Measurements from ENCODE around the gene KRTAP4-7.

Gene KRTAP4-7

DNA sequence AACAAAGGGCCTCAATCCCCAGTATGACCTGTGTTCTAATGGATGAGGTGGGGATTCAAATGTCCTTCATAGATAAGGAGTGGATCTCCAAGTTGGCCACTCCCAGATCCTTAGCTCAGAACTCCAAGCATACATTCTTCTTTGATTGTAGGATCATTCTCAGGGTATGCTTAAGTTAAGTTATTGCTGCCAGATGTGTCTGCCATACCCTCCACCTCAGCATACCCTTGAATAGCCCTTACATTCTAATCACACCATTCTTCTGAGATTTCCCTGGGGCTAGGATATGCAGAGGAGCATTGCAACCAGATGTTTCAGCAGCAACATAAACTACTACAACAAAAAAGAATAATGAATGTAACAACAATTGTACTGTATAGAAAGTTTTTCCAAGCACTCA is 16.7 kb upstream of the KRTAP4-7 start:
- TF ChIP-seq EGR1 (IDR thresholded peaks at IDR 0.05) (no peak), YY1 (IDR thresholded peaks at IDR 0.05; ENCODE audit: low read depth) (no peak), ZBTB7A (IDR thresholded peaks at IDR 0.05; ENCODE audit: low read depth) (no peak), CEBPB (IDR thresholded peaks at IDR 0.05) (no peak), TEAD4 (IDR thresholded peaks at IDR 0.05) (no peak), TCF12 (IDR thresholded peaks at IDR 0.05; ENCODE audit: low read depth) (no peak), CREB1 (IDR thresholded peaks at IDR 0.05; ENCODE audit: low read depth) (no peak), EP300 (IDR thresholded peaks at IDR 0.05; ENCODE audit: borderline replicate concordance) (no peak), NFIC (IDR thresholded peaks at IDR 0.05) (no peak), RAD21 (IDR thresholded peaks at IDR 0.05; ENCODE audit: low read depth) (no peak), TAF1 (IDR thresholded peaks at IDR 0.05; ENCODE audit: low read depth) (no peak), FOXM1 (IDR thresholded peaks at IDR 0.05; ENCODE audit: borderline replicate concordance, low read depth) (no peak)
- TF ChIP-seq, protein P1, sequence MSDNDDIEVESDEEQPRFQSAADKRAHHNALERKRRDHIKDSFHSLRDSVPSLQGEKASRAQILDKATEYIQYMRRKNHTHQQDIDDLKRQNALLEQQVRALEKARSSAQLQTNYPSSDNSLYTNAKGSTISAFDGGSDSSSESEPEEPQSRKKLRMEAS (IDR thresholded peaks at IDR 0.05), result no peak
- TF ChIP-seq, protein P2, sequence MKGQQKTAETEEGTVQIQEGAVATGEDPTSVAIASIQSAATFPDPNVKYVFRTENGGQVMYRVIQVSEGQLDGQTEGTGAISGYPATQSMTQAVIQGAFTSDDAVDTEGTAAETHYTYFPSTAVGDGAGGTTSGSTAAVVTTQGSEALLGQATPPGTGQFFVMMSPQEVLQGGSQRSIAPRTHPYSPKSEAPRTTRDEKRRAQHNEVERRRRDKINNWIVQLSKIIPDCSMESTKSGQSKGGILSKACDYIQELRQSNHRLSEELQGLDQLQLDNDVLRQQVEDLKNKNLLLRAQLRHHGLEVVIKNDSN (IDR thresholded peaks at IDR 0.05), result no peak
- TF ChIP-seq, protein P3, sequence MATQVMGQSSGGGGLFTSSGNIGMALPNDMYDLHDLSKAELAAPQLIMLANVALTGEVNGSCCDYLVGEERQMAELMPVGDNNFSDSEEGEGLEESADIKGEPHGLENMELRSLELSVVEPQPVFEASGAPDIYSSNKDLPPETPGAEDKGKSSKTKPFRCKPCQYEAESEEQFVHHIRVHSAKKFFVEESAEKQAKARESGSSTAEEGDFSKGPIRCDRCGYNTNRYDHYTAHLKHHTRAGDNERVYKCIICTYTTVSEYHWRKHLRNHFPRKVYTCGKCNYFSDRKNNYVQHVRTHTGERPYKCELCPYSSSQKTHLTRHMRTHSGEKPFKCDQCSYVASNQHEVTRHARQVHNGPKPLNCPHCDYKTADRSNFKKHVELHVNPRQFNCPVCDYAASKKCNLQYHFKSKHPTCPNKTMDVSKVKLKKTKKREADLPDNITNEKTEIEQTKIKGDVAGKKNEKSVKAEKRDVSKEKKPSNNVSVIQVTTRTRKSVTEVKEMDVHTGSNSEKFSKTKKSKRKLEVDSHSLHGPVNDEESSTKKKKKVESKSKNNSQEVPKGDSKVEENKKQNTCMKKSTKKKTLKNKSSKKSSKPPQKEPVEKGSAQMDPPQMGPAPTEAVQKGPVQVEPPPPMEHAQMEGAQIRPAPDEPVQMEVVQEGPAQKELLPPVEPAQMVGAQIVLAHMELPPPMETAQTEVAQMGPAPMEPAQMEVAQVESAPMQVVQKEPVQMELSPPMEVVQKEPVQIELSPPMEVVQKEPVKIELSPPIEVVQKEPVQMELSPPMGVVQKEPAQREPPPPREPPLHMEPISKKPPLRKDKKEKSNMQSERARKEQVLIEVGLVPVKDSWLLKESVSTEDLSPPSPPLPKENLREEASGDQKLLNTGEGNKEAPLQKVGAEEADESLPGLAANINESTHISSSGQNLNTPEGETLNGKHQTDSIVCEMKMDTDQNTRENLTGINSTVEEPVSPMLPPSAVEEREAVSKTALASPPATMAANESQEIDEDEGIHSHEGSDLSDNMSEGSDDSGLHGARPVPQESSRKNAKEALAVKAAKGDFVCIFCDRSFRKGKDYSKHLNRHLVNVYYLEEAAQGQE (IDR thresholded peaks at IDR 0.05; ENCODE audit: low read depth), result no peak

DNA sequence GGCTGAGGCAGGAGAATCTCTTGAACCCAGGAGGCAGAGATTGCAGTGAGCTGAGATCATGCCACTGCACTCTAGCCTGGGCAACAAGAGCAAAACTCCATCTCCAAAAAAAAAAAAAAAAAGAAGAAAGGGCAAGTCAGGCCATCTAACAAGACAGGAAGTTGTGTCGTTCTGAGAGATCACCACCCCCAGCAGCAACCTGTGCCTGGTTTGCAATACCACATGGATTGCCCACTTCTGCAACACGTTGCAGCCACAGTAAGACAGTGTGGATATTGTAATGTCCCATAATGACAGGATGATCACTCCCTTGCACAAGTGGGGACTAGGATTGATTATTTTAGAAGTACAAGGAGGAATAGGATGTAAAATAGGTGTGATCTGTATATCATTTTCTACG is 14.9 kb upstream of the KRTAP4-7 start:
- TF ChIP-seq CEBPB (IDR thresholded peaks at IDR 0.05), result no peak
- TF ChIP-seq, protein P1 (IDR thresholded peaks at IDR 0.05), result no peak
- no peak for TF ChIP-seq FOXM1 (IDR thresholded peaks at IDR 0.05; ENCODE audit: borderline replicate concordance, low read depth)
- no peak for TF ChIP-seq TCF12 (IDR thresholded peaks at IDR 0.05; ENCODE audit: low read depth)
- TF ChIP-seq EP300 (IDR thresholded peaks at IDR 0.05; ENCODE audit: borderline replicate concordance), result no peak
- TF ChIP-seq, protein P2 (IDR thresholded peaks at IDR 0.05), result no peak
- TF ChIP-seq YY1 (IDR thresholded peaks at IDR 0.05; ENCODE audit: low read depth), result no peak
- TF ChIP-seq CREB1 (IDR thresholded peaks at IDR 0.05; ENCODE audit: low read depth), result no peak
- TF ChIP-seq RAD21 (IDR thresholded peaks at IDR 0.05; ENCODE audit: low read depth), result no peak
- TF ChIP-seq ZBTB7A (IDR thresholded peaks at IDR 0.05; ENCODE audit: low read depth), result no peak
- TF ChIP-seq TAF1 (IDR thresholded peaks at IDR 0.05; ENCODE audit: low read depth), result no peak
- TF ChIP-seq TEAD4 (IDR thresholded peaks at IDR 0.05), result no peak

DNA sequence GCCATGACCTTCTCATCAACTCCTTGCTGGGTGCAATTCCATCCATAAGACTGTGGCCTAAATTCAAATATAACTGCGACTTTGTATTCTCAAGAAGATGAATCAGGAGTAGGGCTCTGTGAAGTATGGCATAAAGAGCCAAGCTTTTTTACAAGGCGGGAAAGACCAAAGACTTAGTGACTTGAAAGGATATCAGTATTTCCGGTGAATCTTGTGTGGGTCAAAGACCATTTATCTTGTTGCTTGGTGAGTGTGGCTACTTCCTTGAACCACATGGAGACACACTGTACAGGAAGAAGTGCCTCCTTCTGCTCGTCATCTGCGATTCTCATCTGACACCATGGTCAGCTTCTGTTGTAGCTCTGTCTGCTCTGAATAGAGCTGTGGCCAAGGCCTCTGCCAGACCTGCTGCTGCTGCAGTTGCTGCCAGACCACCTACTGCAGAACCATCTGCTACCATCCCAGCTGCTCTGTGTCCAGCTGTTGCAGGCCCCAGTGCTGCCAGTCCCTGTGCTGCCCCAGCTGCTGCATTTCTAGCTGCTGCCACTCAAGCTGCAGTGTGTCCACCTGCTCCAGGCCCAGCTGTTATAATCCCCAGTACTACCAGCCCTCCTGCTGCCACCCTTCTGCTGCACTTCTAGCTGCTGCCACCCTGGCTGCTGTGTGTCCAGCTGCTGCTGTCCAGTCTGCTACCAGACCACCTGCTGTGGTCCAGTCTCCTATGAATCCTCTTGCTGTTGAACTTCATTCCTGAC is 12.2 kb upstream of the KRTAP4-7 start:
- TF ChIP-seq, protein P3 (IDR thresholded peaks at IDR 0.05; ENCODE audit: low read depth), result 0 out of 2 replicates have a peak, but pooled peaks have one; percentile 10
- no peak for TF ChIP-seq TCF12 (IDR thresholded peaks at IDR 0.05; ENCODE audit: low read depth)

DNA sequence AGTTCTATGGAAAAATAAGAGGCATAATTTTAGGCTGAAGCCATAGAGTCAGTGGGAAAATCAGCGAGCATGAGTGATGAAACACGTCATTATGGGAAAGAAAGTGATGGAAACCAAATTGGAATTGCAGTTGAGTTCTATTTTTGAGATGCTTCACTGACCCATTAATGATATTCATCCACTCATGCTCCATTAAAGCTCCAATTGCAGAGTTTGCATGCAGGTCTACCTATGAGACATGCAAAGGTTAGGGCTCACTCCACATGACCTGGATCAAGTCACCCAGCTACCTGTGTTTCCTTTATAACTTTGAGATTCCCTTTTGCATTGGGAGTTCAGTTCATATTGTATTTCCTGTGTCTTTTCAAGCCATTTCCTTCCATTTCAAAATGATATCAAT is 10.3 kb upstream of the KRTAP4-7 start:
- no peak for TF ChIP-seq EP300 (IDR thresholded peaks at IDR 0.05; ENCODE audit: borderline replicate concordance)
- no peak for TF ChIP-seq NFIC (IDR thresholded peaks at IDR 0.05)
- no peak for TF ChIP-seq FOXM1 (IDR thresholded peaks at IDR 0.05; ENCODE audit: borderline replicate concordance, low read depth)

DNA sequence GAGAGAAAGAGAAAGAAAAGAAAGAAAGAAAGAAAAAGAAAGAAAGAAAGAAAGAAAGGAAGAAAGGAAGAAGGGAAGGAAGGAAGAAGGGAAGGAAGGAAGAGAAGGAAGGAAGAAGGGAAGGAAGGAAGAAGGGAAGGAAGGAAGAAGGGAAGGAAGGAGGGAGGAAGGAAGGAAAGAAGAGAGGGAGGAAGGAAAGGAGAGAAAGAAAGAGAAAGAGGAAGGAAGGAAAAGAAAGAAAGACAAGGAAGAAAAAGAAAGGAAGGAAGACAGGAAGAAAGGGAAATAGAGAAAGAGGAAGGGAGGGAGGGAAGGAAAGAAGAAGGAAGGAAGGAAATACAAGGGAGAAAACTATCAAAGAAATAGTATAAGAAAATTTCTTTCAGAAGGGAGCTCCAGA is 7.2 kb upstream of the KRTAP4-7 start:
- TF ChIP-seq, protein P2 (IDR thresholded peaks at IDR 0.05), result no peak
- TF ChIP-seq, protein P1 (IDR thresholded peaks at IDR 0.05), result no peak
- TF ChIP-seq CEBPB (IDR thresholded peaks at IDR 0.05), result no peak

DNA sequence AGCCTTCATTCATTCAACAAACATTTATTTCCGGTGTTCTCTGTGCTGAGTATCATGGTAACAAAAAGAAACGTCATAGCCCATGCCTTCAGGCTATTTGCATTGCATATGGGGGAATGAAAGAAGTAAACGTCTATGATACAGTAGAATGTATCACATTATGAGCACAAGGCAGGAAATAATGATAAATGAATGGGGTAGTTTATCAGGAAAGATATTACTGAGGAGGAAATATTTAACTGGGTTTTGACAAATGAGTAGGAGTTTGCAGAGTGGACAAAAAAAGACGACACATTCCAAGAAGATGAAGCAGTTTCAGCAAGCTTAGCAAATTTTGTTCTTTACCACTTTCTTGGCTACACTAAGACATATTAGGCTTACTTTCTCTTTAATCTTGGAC is 1.3 kb upstream of the KRTAP4-7 start:
- TF ChIP-seq TAF1 (IDR thresholded peaks at IDR 0.05; ENCODE audit: low read depth) (no peak), YY1 (IDR thresholded peaks at IDR 0.05; ENCODE audit: low read depth) (no peak), TCF12 (IDR thresholded peaks at IDR 0.05; ENCODE audit: low read depth) (no peak), EGR1 (IDR thresholded peaks at IDR 0.05) (no peak), CEBPB (IDR thresholded peaks at IDR 0.05) (no peak), NFIC (IDR thresholded peaks at IDR 0.05) (no peak), TEAD4 (IDR thresholded peaks at IDR 0.05) (no peak), CREB1 (IDR thresholded peaks at IDR 0.05; ENCODE audit: low read depth) (no peak), ZBTB7A (IDR thresholded peaks at IDR 0.05; ENCODE audit: low read depth) (no peak), FOXM1 (IDR thresholded peaks at IDR 0.05; ENCODE audit: borderline replicate concordance, low read depth) (no peak), RAD21 (IDR thresholded peaks at IDR 0.05; ENCODE audit: low read depth) (no peak), EP300 (IDR thresholded peaks at IDR 0.05; ENCODE audit: borderline replicate concordance) (no peak)
- TF ChIP-seq, protein P2 (IDR thresholded peaks at IDR 0.05), result no peak
- TF ChIP-seq, protein P1 (IDR thresholded peaks at IDR 0.05), result no peak
- TF ChIP-seq, protein P3 (IDR thresholded peaks at IDR 0.05; ENCODE audit: low read depth), result no peak

All from Ishikawa (cell line).